Upper lobe of right lung (tissue), 1 donor: Measurements from ENCODE around the gene ITPRID2. TPM values are rescaled to one million over a fixed set of nuclear protein-coding genes. Genes with fewer than 3 reads are reported as not detected.

ENCODE experiments used
- ATAC-seq: fragments of 200-7000 bp; cut with Tn5 transposase; one replicate; pipeline ENCODE4 v1.9.1; 2020; ENCODE audit warnings: mild to moderate bottlenecking, moderate library complexity
- DNase-seq: peaks from one replicate; pipeline ENCODE4 v3.0.0-alpha.2; 2020
- H3K27ac ChIP-seq: fragments of 200-600 bp; one replicate; pipeline ENCODE4 v1.8.0; 2022
- H3K27me3 ChIP-seq: fragments of 200-600 bp; one replicate; pipeline ENCODE4 v1.8.0; 2022; ENCODE audit warnings: mild to moderate bottlenecking
- H3K36me3 ChIP-seq: fragments of 200-600 bp; one replicate; pipeline ENCODE4 v1.8.0; 2022
- H3K4me1 ChIP-seq: fragments of 200-600 bp; one replicate; pipeline ENCODE4 v1.8.0; 2022
- H3K4me3 ChIP-seq: fragments of 200-600 bp; one replicate; pipeline ENCODE4 v1.8.0; 2022; ENCODE audit warnings: mild to moderate bottlenecking
- H3K9me3 ChIP-seq: fragments of 200-600 bp; one replicate; pipeline ENCODE4 v1.8.0; 2022
- CTCF ChIP-seq: fragments of 200-600 bp; IDR thresholded peaks from one replicate; pipeline ENCODE4 v1.8.0; 2022; ENCODE audit warnings: antibody characterized with exemption
- intact Hi-C: fragments of 100-400 bp; cut with DNase I; formaldehyde crosslinking; loops from one replicate; pipeline ENCODE4 v1.11.0; 2022
- total RNA-seq: library from RNA; stranded (reverse); fragmentation: NEBNext Ultra II Directional; extraction: Animal tissue kit (Norgen Biotek cat#: 25700); gene quantifications from one replicate; pipeline ENCODE4 v1.2.1, GENCODE V29; 2021
- donor health status: DM: no; HTN: yes; CAD: no; lungs with severe emphysema.

ITPRID2 gene
- total RNA-seq, 1 donor from 2014 or later: 242 TPM

- intact Hi-C loops: no loop called here
- Histone ChIP-seq H3K4me3 (no peak overlapping the region), H3K4me1 (no peaks in the 10 kb centered on the region), H3K36me3 (no peaks in the 10 kb centered on the region), H3K27me3 (no peaks in the 10 kb centered on the region), H3K27ac (no peak overlapping the region), H3K9me3 (no peaks in the 10 kb centered on the region)
- no peak for TF ChIP-seq CTCF
- no peak for DNase-seq
- ATAC-seq: no peak
Measured at GRCh38 chr2:181848261-181848886, 43.2 kb upstream of the ITPRID2 start.

GRCh38 chr2:181849601-181850000 is 41.9 kb upstream of the ITPRID2 start:
- no peaks in the 10 kb centered on the region for H3K36me3 ChIP-seq
- no peak overlapping the region for H3K27ac ChIP-seq
- H3K4me3 ChIP-seq: no peak overlapping the region
- H3K27me3 ChIP-seq: no peaks in the 10 kb centered on the region
- H3K9me3 ChIP-seq: no peaks in the 10 kb centered on the region
- intact Hi-C loops: no loop called here
- no peak for TF ChIP-seq CTCF
- H3K4me1 ChIP-seq: no peaks in the 10 kb centered on the region
- ATAC-seq: no peak
- DNase-seq: no peak

- Histone ChIP-seq H3K9me3 (no peaks in the 10 kb centered on the region), H3K4me3 (no peak overlapping the region), H3K4me1 (no peaks in the 10 kb centered on the region), H3K27ac (no peak overlapping the region), H3K27me3 (no peaks in the 10 kb centered on the region), H3K36me3 (no peaks in the 10 kb centered on the region)
- DNase-seq: no peak
- peak; percentile 16 for ATAC-seq
- intact Hi-C loops: no loop called here
- TF ChIP-seq CTCF: no peak
Measured at GRCh38 chr2:181850936-181851560, 40.5 kb upstream of the ITPRID2 start.

- no peaks in the 10 kb centered on the region for H3K36me3 ChIP-seq
- DNase-seq (no peak), ATAC-seq (no peak)
- H3K27ac ChIP-seq: no peak overlapping the region
- H3K9me3 ChIP-seq: no peaks in the 10 kb centered on the region
- no peak for TF ChIP-seq CTCF
- intact Hi-C loops: no loop called here
- H3K4me1 ChIP-seq: no peaks in the 10 kb centered on the region
- no peaks in the 10 kb centered on the region for H3K27me3 ChIP-seq
- H3K4me3 ChIP-seq: no peak overlapping the region
Measured at GRCh38 chr2:181851726-181852125, 39.8 kb upstream of the ITPRID2 start.

GRCh38 chr2:181853696-181854095 is 37.8 kb upstream of the ITPRID2 start:
- TF ChIP-seq CTCF: no peak
- Histone ChIP-seq H3K27ac (no peak overlapping the region), H3K4me1 (no peaks in the 10 kb centered on the region), H3K27me3 (no peaks in the 10 kb centered on the region), H3K4me3 (no peak overlapping the region), H3K9me3 (no peaks in the 10 kb centered on the region), H3K36me3 (no peaks in the 10 kb centered on the region)
- ATAC-seq (no peak), DNase-seq (no peak)
- intact Hi-C loops: no loop called here
